HG03060 (cell line): ENCODE data around the gene HK3.

Experiments used
- ATAC-seq: cut with Tn5 transposase; IDR thresholded peaks from one replicate; pipeline ENCODE4 v1.9.1; 2021; ENCODE audit warnings: low read depth, moderate number of reproducible peaks; ENCODE audit not compliant: unreplicated experiment

Gene HK3

DNA sequence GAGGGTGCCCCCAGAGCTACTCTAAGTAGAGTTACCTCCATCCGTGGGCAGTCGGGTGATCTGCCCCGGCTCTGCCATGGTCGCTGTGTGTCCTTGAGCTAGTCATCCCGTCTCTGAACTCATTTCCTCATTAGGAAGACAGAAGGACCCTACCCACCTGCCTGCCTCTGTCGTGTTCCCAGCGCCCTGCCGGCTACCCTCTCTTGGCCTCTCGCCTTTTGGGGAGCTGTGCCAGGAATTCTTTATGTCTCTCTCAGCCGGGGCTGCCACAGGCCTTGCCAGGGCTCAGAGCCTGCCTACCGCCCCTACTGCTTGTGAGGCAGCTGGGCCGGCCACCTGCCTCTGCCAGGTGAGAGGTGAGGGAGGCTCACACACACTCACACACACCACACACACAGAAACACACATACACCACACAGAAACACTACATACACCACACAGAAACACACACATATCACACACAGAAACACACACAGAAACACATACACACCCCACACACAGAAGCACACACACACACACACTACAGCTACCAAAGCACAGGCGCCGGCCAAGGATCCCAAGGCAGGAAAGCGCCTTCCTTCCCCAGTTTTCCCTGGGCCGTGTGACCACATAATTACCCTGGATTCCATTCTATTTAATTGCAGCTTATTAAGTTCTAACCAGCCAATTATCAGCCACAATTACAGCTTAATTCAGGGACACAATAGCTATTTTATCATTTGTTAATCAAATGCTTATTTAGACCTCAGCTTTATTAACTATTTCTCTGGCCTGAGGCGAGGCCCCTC is 47.1 kb downstream of the HK3 start:
- ATAC-seq: no peak

DNA sequence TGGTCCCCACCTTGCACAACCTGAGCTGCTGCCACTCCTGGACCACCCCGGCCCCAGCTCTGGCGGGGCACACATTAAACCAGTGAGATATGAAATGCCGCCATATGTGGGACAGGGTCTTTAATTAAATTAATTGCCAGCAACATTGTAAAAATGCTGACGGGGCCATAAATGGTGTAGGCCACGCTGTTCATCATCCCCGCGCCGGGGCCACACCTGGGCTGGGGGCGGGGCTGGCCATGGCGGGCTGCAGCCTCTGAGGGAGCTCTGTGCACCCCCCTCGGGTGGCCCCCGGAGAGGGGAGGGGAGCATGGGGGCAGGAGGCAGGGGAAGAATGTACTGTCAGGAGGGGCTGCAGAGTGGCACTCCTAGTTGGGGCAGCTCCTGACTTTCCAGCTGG is 47.8 kb downstream of the HK3 start:
- ATAC-seq: no peak

DNA sequence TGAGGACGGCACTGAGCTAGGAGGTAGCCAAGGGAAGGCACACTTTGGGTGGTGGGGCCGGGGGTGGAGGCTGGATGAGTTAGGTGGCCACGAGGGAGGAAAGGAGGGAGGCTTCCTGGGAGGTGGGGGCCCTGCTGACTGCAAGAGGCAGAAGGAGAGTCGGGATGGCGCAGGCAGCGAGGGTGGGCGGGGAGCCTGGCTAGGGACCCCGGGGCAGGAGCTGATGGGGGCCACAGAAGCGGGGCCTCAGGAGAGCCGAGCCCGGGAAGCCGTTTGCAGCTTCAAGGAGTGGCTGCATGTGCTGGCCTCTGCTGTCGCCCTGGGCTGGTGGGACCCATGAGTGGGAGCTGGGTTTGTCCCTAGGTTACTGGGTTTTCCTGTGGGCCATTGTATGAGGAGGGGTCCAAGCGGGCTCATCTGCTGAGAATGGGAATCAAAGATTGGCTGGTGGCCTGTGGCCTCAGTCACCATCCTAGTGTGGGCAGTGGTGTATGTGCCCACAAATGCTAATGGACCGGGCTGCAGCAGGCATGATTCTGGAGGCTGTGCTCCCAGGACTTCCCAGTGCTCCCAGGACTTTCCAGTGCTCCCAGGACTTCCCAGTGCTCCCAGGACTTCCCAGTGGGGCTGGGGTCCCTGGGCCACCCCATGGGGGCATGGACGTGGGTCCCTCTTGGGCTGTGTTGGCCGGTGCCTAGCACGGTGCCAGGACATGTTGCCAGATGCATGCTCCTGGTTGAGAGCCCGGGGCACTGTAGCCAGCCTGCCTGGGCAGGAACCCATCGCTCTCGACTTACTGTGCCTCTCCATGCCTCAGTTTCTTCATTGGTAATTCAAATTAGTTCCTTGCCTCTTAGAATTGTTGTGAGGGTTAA is 48.5 kb downstream of the HK3 start:
- ATAC-seq: no peak

DNA sequence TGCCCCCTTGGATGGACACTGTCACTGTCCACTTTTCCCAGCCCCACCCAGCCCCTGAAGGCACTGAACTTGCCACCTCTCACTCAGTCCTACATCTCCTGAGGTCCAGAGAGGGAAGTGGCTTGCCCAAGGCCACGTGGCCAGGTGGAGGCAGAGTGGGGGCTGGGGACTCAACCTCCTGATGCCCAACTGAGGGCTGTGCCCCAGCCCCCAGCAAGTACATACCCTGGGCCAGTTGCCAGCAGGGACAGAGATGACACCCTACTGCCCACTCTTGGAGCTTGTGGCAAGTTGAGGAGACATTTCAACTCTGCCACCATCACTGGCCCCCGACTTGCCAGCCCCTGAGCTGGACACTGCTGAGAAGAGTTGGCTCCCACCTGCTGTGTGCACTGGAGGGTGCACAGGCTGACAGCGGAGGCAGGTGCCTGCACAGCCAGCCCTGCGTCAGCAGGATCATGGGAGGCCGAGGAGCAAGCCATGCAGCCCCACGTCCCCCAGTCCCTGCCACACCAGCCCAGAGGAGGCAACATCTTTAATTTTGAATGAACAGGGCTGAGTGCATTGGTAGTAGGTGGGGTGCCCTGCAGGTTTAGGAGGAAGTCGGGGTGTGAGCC is 49.4 kb downstream of the HK3 start:
- ATAC-seq: no peak

DNA sequence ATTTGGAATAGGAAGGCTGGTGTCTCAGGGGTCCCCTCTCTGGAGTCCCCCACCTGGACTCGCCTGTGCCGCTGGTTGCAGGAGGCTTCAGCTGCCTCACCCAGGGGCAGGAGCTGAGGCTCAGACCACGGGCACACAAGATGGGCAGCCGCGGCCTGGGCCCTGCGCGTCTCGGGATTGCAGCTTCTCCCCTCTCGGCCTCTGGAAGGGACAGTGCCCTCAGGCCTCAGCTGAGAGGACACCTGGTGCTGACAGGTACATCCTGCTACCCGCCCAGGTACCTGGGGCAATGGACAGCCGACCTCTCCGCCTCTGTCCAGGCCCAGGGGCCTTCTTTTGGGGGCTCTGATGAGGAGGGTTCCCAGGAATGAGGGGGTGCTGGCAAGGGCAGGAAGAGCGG is 50.5 kb downstream of the HK3 start:
- ATAC-seq: no peak

DNA sequence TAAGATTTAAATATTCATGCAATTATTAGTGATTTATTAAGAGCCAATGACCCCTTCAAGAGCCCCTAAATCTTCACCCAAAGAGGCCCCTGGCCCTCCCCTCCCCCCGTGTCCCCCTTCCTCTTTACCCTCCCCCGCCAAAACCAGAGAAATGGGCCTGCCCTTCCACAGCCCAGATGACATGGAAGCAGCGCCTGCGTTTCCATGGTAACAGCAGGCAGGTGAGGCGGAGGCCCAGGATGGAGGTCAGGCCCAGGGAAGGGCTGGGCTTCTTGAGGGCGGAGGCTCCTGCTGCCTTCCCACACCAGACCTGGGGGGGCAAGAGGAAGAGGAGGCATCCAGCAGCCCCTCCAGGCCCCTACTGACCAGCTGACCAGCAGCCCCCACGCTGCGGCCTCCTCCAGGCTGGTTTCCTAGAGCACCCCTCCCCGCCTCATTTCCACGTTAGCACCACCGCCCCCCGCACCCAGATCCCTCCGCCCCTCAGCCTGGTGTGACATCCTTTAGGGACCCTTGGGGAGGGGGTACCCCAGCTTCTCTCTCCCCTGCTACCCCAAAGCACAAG is 51.3 kb downstream of the HK3 start:
- ATAC-seq: no peak

DNA sequence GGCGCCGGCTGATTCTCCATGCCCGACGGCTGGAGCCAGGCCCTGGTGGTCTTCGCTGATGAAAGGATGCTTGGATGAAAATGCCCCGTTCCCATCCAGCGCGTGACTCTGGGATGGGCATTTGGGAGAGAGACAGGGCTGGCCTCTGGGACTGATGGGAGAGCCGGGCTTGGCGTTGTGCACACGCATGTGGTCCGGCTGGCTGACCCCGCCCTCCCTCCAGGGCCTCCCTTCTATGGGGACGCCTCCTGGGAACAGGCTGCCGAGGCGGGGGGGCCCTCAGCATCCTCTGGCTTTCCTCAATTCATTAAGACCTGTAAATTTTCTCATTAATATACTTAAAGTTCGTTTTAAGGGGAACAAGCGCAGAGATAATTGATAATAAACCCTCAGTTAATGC is 52.0 kb downstream of the HK3 start:
- no peak for ATAC-seq

DNA sequence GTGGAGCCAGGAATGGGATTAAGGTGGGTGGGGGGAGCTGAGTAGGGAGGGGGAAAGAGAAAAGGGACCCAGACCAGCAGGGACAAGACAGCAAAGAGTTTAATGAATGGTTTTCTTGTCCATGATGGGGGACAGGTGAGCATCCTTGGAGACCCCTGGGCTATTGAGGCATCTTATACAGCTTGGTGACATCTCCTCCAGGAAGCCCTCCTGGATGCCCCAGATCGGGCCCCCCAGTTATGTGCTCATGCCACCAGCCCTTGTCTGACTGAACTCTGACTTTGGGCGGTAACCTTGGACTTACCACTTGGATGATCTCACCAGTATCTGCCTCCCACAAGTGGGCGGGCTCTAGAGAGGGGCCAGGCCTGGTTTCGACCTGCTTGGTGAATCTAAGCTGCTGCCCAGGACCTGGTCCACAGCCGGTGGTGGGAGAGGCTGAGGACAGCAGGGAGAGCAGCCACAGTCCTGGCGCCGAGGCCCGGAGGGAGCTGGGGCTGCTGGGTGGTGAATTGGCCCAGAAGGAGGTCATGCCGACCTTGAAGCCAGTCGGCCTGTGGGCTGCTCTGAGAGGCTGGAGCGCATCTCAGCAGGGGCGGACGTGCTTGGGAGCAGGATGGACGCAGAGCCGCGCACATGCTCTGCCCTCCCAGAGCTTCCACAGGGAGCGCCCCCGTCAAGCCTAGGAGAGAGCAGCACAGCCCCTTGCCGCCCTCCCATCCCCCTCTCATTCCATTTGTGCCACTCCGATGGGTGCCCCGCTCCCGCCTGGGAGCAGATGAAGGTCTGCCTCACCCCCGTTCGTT is 52.6 kb downstream of the HK3 start:
- no peak for ATAC-seq

DNA sequence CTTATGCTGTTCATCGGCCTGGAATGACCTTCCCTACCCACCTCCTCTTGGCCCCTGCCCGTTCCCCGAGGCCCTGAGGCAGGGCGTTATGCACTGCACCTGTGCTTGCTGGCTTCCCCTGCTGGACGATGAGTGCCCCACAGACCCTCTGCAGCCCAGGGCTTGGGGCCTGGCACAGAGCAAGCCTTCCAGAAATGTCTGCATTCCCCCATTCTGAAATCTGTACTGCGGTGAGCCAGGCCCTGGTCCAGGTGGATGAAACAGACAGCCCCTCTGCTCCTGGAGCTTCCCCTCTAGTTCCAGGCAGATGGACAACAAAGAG is 53.8 kb downstream of the HK3 start:
- ATAC-seq: no peak

DNA sequence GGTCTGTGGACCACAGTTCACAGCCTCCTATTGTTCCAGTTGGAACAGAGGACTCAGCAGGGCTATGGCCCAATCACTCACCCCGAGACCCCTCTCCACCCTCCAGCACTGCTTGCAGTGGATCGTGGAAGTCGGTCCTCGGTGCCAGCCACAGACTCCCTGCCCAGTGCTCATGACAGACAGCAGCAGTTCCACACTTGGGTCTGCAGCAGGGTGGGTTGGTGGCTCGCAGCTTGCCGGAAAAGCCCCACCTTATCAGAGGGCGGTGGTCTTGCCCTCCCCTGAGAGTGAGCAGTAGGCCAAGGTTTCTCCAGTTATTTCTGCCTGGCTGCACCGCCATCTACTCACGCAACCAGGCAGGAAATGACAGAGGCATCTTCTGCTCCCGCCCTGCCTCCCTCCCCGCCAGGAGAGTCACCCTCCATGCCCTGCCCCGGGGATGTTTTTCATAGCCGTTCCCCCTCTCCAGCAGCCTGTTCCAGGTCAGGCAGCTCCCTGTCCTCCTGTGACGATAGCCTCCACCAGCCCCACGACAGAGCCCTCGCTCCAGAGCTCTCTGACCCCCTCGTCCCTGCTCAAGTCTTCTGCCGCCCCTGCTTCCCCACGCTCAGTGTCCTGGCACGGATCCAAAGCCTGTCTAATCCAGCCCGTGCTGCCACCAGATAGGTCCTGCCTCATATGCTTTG is 54.3 kb downstream of the HK3 start:
- ATAC-seq: no peak

DNA sequence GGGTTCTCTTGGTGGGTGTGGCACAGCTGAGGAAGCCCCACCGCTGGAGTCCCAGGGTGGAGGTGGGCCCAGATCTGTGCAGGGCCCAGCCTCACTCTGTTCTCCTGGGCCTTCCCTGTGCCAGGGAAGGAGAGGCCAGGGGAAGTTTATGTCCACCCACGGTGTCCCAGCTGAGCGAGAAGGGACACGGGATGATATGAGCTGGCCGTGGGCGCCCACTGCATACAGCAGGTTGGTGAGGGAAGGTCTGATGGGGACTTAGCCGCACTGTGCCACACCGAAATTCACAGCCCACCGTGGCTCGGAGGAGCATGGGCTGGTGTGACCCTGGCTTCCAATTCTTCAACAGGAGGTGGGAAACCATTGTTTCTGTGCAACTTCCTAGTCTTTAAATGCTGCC is 54.9 kb downstream of the HK3 start:
- no peak for ATAC-seq

DNA sequence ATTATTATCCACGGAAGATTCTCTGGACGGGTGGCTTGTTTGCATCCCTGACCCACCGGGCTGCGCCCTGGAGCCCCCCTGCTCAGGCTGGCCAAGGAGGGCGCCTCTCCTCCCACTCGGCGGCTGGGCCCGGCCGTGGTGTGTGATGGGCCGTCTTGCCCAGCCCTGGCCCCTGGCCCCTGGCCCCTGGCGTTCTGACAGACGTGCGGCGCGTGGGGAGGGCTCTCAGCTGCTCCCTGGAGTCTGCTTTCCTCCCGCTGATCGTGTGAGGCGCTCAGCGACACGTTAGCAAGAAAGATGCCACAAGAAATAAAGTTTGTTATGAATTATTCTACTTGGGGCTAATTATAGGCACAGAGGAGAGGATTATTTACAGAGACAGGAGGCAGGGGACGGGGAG is 55.5 kb downstream of the HK3 start:
- ATAC-seq: no peak

DNA sequence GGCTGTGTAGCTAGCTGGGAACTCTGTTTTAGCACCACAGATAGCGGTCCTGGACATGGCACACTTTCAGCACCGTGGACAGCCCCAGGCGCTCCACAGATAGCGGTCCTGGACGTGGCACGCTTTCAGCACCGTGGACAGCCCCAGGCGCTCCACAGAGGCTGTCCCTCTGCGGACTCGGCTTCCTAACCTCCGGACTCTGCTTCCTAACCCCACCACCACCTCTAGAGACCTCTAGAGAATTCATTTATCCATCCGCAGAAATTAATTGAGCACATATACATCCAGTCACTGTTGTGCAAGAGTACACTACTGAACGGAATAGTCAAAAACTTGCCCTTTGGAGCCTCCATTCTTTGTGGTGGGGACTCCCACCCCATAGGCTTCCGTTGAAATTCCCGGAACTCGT is 61.4 kb downstream of the HK3 start:
- ATAC-seq: no peak

DNA sequence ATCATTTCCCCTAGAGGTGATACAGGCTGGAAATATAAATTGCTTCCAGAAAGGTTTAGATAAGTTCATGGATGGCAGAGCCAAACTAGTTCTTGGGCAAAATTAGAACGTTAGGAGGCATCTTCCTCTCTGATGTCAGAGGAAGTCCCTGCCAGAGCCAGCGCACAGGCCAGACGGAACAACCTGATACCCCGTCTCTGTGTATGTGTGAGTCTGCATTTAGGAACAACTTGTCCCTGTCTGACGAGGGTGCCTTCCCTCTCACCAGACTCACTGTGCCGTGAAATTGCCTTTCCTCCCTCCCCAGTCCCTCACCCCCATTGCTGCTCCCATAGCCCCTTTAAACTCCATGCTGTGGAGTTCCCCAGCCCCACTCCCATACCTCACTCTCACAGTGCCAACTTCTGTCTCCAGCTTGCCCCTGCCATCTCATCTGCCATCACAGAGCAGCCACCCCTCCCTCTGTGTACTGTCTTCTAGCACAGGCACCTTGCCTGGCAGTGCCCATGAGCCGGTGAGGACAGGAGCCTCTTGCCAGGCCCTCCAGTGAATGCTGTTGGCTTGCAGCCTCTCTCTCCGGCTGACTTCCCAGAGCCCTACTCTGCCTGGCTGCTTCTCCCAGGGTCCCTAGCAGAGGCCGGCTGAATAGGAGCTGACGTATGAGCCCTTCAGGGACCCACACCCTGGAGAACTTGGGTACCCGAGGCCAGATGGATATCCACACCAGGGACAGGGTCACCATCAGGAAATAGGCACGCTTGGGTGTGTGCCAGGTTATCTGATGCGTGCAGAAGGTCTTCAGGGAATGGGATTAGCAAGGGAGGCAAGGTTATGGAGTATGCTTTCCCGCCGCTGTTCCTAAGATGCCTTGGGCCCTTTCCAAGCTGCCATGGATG is 62.1 kb downstream of the HK3 start:
- no peak for ATAC-seq

DNA sequence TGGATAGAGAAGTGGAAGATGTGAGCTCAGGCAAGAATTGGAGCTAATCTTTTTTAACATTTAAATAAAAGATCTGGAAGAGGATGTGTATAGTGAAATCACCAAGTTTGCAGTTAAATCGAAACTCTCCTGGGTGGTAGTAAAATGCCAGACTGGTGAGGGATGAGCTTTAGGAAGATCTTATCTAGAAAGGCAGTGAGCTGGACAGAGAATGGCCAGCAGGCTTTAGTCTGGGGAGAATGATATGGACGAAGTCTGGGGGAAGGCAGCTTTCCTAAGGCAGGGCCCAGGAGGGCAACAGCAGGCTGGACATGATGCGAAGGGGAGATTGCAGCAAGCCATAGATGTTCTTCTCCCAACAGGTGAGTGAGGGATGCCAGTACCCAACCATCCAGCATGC is 63.2 kb downstream of the HK3 start:
- ATAC-seq: no peak

DNA sequence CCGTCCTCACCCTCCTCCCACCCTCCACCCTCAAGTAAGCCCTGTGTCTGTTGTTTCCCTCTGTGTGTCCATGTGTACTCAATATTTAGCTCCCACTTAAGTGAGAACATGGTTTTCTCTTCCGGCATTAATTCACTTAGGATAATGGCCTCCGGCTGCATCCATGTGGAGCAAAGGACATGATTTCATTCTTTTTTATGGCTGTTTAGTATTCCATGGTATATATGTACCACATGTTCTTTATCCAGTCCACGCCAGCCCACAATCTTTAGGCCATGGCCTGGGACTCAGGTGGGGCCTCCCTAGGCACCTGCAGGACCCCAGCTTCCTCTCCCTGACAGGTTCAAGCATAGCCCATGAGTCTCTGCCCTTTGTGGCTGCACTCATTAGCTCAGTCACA is 65.9 kb downstream of the HK3 start:
- ATAC-seq: no peak

DNA sequence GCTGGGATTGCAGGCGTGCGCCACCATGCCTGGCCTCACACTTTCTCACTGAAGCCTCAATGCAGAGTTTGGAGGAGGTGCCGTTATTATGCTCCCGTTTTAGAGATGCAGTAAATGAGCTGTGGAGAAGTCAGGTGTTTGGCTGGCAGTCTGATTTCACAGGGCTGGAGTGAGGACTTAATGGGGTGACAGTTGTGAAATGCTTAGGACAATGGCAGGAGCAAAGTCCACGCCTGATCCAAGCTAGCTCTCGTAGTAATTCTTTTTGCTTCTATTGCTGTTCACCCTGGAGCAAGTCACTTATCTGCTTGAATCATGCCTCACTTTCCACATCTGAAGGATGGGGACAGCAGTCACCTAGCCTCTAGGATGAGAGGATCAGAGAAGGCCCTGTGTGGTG is 67.0 kb downstream of the HK3 start:
- no peak for ATAC-seq

DNA sequence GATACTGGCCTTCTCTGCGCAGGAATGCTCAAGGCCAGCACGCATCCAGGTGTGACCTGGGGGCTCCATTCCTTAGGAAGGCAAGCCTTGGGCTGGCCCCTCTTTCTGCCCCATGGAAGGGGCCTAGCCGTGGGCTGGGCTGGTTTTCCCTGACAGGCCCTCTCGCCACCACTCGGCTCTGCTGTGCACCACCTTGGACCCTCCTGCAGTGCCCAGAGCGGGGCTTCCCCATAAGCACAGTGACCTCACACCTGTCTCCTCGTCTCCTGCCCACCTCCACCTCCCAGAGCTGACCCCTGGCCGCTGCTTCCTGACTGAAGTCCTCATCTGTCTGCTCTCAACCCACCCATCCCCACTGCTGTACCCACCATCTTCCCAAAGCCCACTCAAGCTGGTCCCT is 67.7 kb downstream of the HK3 start:
- ATAC-seq: no peak

DNA sequence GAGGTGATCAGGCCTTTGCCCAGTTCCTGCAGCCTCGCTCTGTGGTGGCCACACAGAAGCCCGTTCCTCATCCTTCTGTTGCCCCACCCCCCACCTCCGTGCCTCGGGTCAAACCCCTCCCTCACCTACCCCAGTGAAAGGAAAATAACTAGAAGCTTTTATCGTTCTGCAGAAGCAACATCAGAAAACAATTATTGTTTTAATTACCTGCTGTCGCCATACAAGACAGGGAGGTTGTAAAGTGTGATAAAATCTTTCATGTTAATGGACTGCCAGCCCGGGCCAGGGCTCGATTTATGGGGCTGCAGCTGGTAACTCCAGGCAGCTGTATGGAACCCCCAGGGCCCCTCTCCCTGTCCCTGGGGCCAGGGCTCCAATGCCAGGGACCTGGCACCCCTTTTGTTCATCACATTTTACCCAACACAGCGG is 68.1 kb downstream of the HK3 start:
- no peak for ATAC-seq
